Cardiac muscle cell (in vitro differentiated cells and primary cell): ENCODE results near the gene C11orf68. TPM values are rescaled to one million over a fixed set of nuclear protein-coding genes. Genes with fewer than 3 reads are reported as not detected.
"Not testable (repeated sequence)": the region's sequence is repeated elsewhere in the genome, so short reads cannot be mapped to it uniquely, and the experiment has no call there.

Experiments used
- DNase-seq, 2 donors: peaks; one replicate each; pipeline versions ENCODE4 v3.0.0 to v3.0.0-alpha.2; 2010 to 2017; ENCODE audit warnings: low read depth in 1 of 2, low spot score in 1 of 2
- H3K27ac ChIP-seq: fragments of 200-600 bp; sonication (generic); 2 replicates; pipeline ENCODE4 v1.5.1; 2016
- H3K27me3 ChIP-seq: fragments of 200-600 bp; sonication (generic); 2 replicates; pipeline ENCODE4 v1.6.0; 2016; ENCODE audit warnings: control low read depth
- H3K36me3 ChIP-seq: fragments of 200-600 bp; sonication (generic); 2 replicates; pipeline ENCODE4 v1.5.1; 2016; ENCODE audit warnings: control low read depth
- H3K4me1 ChIP-seq: fragments of 200-600 bp; sonication (generic); 2 replicates; pipeline ENCODE4 v1.8.1; 2017; ENCODE audit warnings: low read depth, mild to moderate bottlenecking, mixed run types
- H3K4me3 ChIP-seq: fragments of 200-600 bp; sonication (generic); 2 replicates; pipeline ENCODE4 v1.5.1; 2016; ENCODE audit warnings: mild to moderate bottlenecking
- H3K9me3 ChIP-seq: fragments of 200-600 bp; sonication (generic); 2 replicates; pipeline ENCODE4 v1.5.1; 2017; ENCODE audit warnings: low read depth, mild to moderate bottlenecking, control low read depth
- CTCF ChIP-seq: IDR thresholded peaks from 2 replicates; pipeline ENCODE4 v1.5.1; 2012; ENCODE audit warnings: low read depth, mild to moderate bottlenecking, low read length
- polyA plus RNA-seq: library from polyadenylated mRNA; unstranded; fragments of >200 nt; fragmentation: Nextera tagmentation; extraction: Ambion mirVana; gene quantifications from 2 replicates; pipeline ENCODE4 v1.2.1, GENCODE V29; 2016
- total RNA-seq: library from RNA; depleted of rRNA; stranded (reverse); fragments of >200 nt; gene quantifications from 2 replicates; pipeline ENCODE4 v1.2.3, GENCODE V29; 2016

C11orf68 gene
- total and polyA plus RNA-seq, 2 experiments from 2014 or later: 34.7 to 86.5 TPM

- H3K36me3 ChIP-seq: no peaks in the 10 kb centered on the region
- H3K9me3 ChIP-seq: no peaks in the 10 kb centered on the region
- H3K27me3 ChIP-seq: peaks cover 60% of the 10 kb centered on the region
- no peak for TF ChIP-seq CTCF
- no peak for DNase-seq
- H3K4me1 ChIP-seq: peaks cover 12% of the 10 kb centered on the region
- H3K27ac ChIP-seq: no peak overlapping the region
- H3K4me3 ChIP-seq: no peak overlapping the region
Observed at GRCh38 chr11:65896034-65896999, 22.5 kb downstream of the C11orf68 start.

GRCh38 chr11:65895482-65895981 lies 23.3 kb downstream of the C11orf68 start:
- DNase-seq: no peak
- no peak for TF ChIP-seq CTCF
- H3K27me3 ChIP-seq: peaks cover 52% of the 10 kb centered on the region

GRCh38 chr11:65894034-65894591 lies 24.7 kb downstream of the C11orf68 start:
- Histone ChIP-seq H3K27ac (no peak overlapping the region), H3K27me3 (peaks cover 38% of the 10 kb centered on the region), H3K4me1 (peaks cover 22% of the 10 kb centered on the region), H3K4me3 (no peak overlapping the region), H3K36me3 (no peaks in the 10 kb centered on the region), H3K9me3 (no peaks in the 10 kb centered on the region)
- TF ChIP-seq CTCF: no peak
- no peak for DNase-seq

More at GRCh38 chr11:65895482-65895981, 23.3 kb downstream of the C11orf68 start:
- H3K27ac ChIP-seq: no peak overlapping the region
- H3K36me3 ChIP-seq: no peaks in the 10 kb centered on the region
- no peaks in the 10 kb centered on the region for H3K9me3 ChIP-seq
- H3K4me3 ChIP-seq: no peak overlapping the region
- peaks cover 12% of the 10 kb centered on the region for H3K4me1 ChIP-seq

- peak overlapping the region; percentile 76 for H3K27ac ChIP-seq
Observed at GRCh38 chr11:65892661-65893317, 26.1 kb downstream of the C11orf68 start.

GRCh38 chr11:65892137-65892540 lies 26.7 kb downstream of the C11orf68 start:
- H3K36me3 ChIP-seq, DNase-seq, H3K9me3 ChIP-seq: not testable (repeated sequence)
- Histone ChIP-seq H3K27me3 (peaks cover 18% of the 10 kb centered on the region), H3K4me1 (peaks cover 23% of the 10 kb centered on the region), H3K27ac (peak overlapping the region; percentile 76), H3K4me3 (peak overlapping the region; percentile 57)

More at GRCh38 chr11:65892661-65893317, 26.1 kb downstream of the C11orf68 start:
- TF ChIP-seq CTCF: no peak
- Histone ChIP-seq H3K27me3 (peaks cover 25% of the 10 kb centered on the region), H3K36me3 (no peaks in the 10 kb centered on the region), H3K9me3 (no peaks in the 10 kb centered on the region), H3K4me3 (no peak overlapping the region), H3K4me1 (peaks cover 23% of the 10 kb centered on the region)
- no peak for DNase-seq
